GM19099 (cell line): ENCODE results near the gene LORICRIN.

ENCODE experiments used
- POLR2A ChIP-seq: IDR thresholded peaks from 3 replicates; pipeline ENCODE4 v1.6.1; 2011; ENCODE audit warnings: low read depth; ENCODE audit not compliant: insufficient read length; ENCODE audit errors: extremely low read depth

LORICRIN gene

DNA sequence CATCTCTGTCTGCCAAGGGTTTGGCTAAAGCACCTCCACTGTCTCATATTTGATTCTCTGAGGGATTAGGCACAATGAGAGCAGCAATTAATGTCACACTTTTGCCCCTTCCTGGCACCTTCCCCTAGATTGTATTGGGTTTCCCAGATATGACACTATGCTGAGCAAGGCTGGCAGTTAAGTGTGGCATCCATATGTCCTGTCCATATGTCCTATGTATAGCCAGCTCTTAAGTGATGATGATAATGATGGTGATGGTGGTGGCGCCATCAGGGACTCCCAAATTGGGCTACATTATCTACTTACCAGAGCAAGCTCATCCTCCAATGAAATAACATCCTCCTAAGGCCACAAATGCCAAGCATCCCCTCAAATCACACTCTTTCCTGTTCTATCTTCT, 13.5 kb upstream of the LORICRIN start:
- TF ChIP-seq POLR2A: no peak

DNA sequence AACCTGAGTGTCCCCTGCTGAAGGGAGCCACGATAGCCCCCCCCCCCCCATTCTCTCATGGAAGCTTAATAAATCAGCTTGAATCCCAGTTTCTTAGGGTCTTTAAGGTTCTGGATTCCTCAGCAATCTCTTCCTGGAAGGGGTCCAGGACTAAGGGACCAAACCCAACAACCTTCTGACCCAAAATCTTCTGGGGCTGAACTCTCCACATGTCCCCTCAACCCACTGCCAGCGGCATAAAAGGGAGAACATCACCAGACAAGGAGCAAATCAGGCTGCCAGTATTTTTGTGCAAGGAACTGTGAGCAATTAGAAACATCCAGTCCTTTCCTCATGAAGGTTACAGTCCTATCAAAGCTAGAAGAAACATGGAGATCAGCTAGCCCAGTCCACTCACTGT, 12.7 kb upstream of the LORICRIN start:
- no peak for TF ChIP-seq POLR2A

DNA sequence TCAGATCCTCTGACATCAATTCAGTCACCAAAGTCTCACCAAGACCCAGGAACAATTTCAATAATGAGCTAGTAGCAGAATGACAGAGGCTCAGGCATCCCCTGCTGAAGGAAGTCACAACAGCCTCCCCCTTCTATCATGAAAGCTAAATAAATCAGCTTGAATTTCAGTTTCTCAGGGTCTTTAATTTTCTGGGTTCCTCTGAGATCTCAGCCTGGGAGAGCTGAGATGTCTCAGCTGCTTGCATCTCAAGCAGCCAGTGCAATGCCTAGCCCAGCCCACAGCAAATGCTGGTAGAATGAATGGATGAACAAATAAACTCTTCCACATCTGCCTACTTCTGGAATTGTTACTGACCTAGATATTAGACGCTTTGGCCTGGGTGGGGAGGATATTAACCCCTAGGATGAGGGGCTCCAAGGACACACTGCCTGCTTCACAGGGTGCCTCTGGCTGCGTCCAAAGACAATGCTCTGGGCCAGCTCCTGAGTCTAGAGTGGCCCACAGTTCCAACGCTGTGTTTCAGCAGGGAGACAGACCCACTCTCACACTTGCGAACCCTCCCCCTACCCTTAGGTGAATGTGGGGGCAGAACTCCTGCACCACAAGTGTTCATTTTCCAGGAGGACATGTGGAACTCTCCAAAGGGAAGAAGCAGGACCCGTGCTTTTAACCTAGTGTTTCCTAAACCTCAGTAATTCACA, 11.2 kb upstream of the LORICRIN start:
- no peak for TF ChIP-seq POLR2A

- no peak for TF ChIP-seq POLR2A
Measured at GRCh38 chr1:153250166-153250565, 9.3 kb upstream of the LORICRIN start.

DNA sequence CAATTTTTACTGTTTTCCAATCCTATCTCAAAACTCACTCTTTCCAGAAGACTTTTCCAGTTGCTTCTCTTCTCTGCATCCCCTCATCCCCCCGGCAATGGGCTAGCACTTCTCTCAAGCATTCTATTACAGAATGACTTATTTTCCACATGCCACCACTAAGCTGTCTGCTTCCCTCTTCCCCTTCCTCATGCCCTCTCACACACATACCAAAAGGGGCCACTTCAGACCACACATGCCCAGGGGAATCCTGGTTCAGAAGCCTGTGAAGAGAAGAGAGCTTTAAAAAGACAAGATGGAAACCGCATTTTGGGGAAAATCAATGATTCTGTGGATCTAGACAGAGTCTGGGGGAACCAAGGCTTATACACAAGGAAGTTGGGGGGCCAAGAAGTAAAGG, 8.4 kb upstream of the LORICRIN start:
- no peak for TF ChIP-seq POLR2A

DNA sequence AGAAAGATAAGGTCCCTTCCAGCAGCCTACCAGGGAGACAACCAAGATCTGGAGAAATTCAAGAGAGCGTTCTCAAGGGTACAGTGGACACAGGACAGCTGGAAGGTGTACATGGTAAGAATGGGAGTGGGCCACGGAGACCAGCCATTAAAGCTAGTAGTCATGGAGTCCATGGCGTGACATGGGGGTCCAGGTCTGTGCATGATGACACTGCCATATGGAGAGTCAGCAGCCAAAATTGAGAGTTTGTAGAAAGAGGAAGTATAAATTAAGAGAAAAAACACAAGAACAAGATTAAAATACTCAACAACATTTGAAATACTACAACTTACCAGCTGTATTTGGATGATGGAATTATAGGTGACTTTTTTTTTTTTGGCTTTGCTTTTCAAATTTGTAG, 7.9 kb upstream of the LORICRIN start:
- no peak for TF ChIP-seq POLR2A

GRCh38 chr1:153251988-153252387, 7.5 kb upstream of the LORICRIN start:
- TF ChIP-seq POLR2A: no peak

GRCh38 chr1:153253076-153253475, 6.4 kb upstream of the LORICRIN start:
- TF ChIP-seq POLR2A: no peak

DNA sequence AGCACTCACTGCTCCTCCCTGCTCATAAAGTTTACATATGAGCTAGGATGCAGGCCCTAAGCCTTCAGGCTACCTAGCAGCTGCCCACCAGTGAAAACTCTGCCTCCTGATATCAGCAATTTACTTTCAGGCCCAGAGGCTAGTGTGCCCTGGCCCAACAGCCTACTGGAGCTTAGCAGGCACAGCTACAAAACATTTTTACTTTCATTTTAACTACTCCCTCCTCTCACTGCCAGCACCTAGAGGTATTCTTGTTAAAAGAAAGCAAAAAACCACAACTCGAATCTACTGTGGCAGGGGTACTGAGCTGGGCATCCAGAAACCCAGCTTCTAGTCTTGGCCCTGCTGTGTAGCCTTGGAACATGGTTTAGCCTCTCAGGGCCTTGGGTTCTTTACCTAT, 5.8 kb upstream of the LORICRIN start:
- no peak for TF ChIP-seq POLR2A

DNA sequence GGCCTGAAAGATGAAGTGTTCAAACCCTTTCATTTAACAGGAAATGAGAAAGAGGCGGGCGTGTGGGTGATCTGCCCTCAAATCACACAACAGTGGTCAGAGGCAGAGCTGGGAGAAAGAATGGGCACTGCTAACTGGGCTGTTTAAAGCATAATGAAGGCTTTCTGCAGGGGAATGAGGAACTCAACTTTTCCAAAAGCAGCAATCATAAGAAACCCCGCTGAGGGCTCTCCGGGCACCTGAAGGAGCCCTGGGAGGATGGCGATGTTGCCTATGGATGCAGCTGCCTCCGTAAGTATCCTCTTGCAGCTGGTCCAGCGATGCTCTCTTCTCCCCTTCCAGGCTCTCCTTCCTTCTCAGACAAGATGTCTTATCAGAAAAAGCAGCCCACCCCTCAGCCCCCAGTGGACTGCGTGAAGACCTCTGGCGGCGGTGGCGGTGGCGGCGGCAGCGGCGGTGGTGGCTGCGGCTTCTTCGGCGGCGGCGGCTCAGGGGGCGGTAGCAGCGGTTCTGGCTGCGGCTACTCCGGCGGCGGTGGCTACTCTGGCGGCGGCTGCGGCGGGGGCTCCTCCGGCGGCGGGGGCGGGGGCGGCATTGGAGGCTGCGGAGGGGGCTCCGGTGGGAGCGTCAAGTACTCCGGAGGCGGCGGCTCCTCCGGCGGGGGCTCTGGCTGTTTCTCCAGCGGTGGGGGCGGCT, 1.2 kb downstream of the LORICRIN start:
- TF ChIP-seq POLR2A: peak; percentile 24

GRCh38 chr1:153261281-153262069, 2.0 kb downstream of the LORICRIN start:
- no peak for TF ChIP-seq POLR2A

DNA sequence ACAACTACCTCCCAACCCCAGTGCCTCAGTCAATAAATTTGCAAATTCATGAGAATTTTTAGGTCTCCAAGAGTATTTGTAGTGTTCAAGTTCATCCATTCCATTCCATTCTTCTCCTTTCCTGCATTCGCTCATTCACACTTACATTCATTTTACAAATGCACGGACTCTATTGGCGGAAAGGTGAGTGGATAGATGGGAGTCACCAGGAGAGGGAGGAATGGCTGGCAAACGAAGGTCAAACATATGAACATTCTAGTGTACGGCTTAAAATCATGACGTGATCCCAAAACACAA, 2.5 kb downstream of the LORICRIN start:
- TF ChIP-seq POLR2A: no peak

- TF ChIP-seq POLR2A: peak; percentile 9
Measured at GRCh38 chr1:153262462-153263157, 3.1 kb downstream of the LORICRIN start.

DNA sequence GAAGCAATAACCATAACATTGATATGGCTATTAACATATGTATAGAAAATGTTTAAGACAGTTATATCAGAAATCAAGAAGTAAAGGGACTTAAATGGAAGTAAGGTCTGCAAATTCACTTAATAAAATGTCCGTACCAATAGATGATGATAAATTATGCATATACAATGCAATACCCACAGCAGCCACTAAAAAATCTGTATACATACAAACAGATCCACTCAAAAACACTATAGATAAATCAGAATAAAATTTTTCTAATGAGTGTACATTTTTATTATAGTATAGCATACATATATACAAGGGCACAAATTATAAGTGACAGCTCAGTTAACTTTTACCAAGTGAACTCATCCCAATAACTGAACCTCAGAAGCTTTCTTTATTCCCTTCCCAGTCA, 6.0 kb downstream of the LORICRIN start:
- no peak for TF ChIP-seq POLR2A

DNA sequence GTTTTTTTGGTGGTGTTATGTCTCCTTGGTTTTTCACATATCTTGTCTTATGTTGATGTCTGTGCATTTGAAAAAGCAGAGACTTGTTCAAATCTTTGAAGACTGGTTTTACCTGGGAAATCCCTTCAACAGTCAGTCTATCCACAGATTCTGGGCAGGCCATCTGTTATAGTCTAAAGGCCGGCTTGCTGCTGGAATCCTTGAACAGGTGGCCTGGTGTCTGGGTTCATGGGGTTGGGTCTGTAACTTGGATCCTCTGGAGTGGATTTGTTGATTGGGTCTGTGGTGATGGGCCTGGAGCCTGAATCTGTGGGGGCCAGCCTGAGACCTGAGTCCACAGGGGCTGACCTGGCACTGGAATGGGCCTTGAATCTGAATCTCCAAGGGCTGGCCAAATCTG, 12.2 kb downstream of the LORICRIN start:
- TF ChIP-seq POLR2A: no peak
